MM.1S (cell line): ENCODE results near the gene PVR.

ENCODE experiments used
- DNase-seq: peaks from one replicate; pipeline ENCODE4 v3.0.0-alpha.2; 2015
- H2AFZ ChIP-seq: fragments of 300-600 bp; sonication (generic); 2 replicates; pipeline ENCODE4 v1.6.0; 2016; ENCODE audit warnings: antibody characterized with exemption, low read length
- H3F3A ChIP-seq: fragments of 300-600 bp; sonication (generic); 2 replicates; pipeline ENCODE4 v1.6.1; 2016; ENCODE audit warnings: mild to moderate bottlenecking, antibody characterized with exemption, low read length, moderate library complexity, mixed read lengths; ENCODE audit not compliant: insufficient read depth
- H3K27ac ChIP-seq: fragments of 300-600 bp; sonication (generic); 2 replicates; pipeline ENCODE4 v1.5.1; 2016; ENCODE audit warnings: mild to moderate bottlenecking, low read length
- H3K27me3 ChIP-seq: fragments of 300-600 bp; sonication (generic); replicated peaks from 2 replicates; pipeline ENCODE4 v1.6.0; 2016; ENCODE audit warnings: low read length; ENCODE audit not compliant: insufficient read depth
- H3K36me3 ChIP-seq: fragments of 300-600 bp; sonication (generic); replicated peaks from 2 replicates; pipeline ENCODE4 v1.6.1; 2016; ENCODE audit warnings: mild to moderate bottlenecking, low read length, mixed read lengths; ENCODE audit not compliant: insufficient read depth
- H3K4me1 ChIP-seq: fragments of 300-600 bp; sonication (generic); 2 replicates; pipeline ENCODE4 v1.6.1; 2016; ENCODE audit warnings: low read length, mixed read lengths
- H3K4me2 ChIP-seq: fragments of 300-600 bp; sonication (generic); 2 replicates; pipeline ENCODE4 v1.6.0; 2016; ENCODE audit warnings: low read depth, low read length
- H3K4me3 ChIP-seq: fragments of 300-600 bp; sonication (generic); 2 replicates; pipeline ENCODE4 v1.5.1; 2016; ENCODE audit warnings: low read length, mixed read lengths
- H3K79me2 ChIP-seq: fragments of 300-600 bp; sonication (generic); 2 replicates; pipeline ENCODE4 v1.6.1; 2016; ENCODE audit warnings: mixed run types, low read length, mixed read lengths
- H3K9ac ChIP-seq: fragments of 300-600 bp; sonication (generic); 2 replicates; pipeline ENCODE4 v1.6.1; 2016; ENCODE audit warnings: low read length, mixed read lengths
- H3K9me2 ChIP-seq: fragments of 300-600 bp; sonication (generic); replicated peaks from 2 replicates; pipeline ENCODE4 v1.6.1; 2016; ENCODE audit warnings: mild to moderate bottlenecking, low read length, mixed read lengths; ENCODE audit not compliant: insufficient read depth
- H3K9me3 ChIP-seq: fragments of 300-600 bp; sonication (generic); replicated peaks from 2 replicates; pipeline ENCODE4 v1.6.1; 2016; ENCODE audit warnings: mild to moderate bottlenecking, low read length, mixed read lengths; ENCODE audit not compliant: insufficient read depth
- H4K20me1 ChIP-seq: fragments of 300-600 bp; sonication (generic); 2 replicates; pipeline ENCODE4 v1.6.1; 2016; ENCODE audit warnings: mild to moderate bottlenecking, low read length, moderate library complexity, mixed read lengths; ENCODE audit not compliant: insufficient read depth
- CTCF ChIP-seq: fragments of 300-600 bp; sonication (generic); IDR thresholded peaks from 2 replicates; pipeline ENCODE4 v1.5.1; 2016; ENCODE audit warnings: antibody characterized with exemption, low read length, mixed read lengths
- EZH2 ChIP-seq: fragments of 300-600 bp; sonication (generic); optimal IDR thresholded peaks from 2 replicates; pipeline ENCODE3; 2017; ENCODE audit warnings: low read depth, mild to moderate bottlenecking, antibody characterized with exemption, low read length, mixed read lengths
- EZH2phosphoT487 ChIP-seq: fragments of 300-600 bp; sonication (generic); IDR thresholded peaks from 2 replicates; pipeline ENCODE4 v1.6.1; 2018; ENCODE audit warnings: antibody characterized with exemption, low read length

PVR gene

GRCh38 chr19:44672226-44672625 lies 28.5 kb downstream of the PVR start:
- Histone ChIP-seq H3K9me3 (no peaks in the 10 kb centered on the region), H3K4me3 (no peak overlapping the region), H3K36me3 (no peaks in the 10 kb centered on the region), H3K27ac (no peak overlapping the region), H3K27me3 (no peaks in the 10 kb centered on the region), H3K4me2 (no peak overlapping the region), H3K9me2 (no peaks in the 10 kb centered on the region), H3F3A (no peaks in the 10 kb centered on the region), H3K4me1 (no peaks in the 10 kb centered on the region), H3K79me2 (no peaks in the 10 kb centered on the region), H3K9ac (no peak overlapping the region), H2AFZ (no peak overlapping the region), H4K20me1 (no peaks in the 10 kb centered on the region)
- DNase-seq = no peak
- TF ChIP-seq EZH2 = no peak
- TF ChIP-seq CTCF = no peak

GRCh38 chr19:44673510-44673909 lies 29.8 kb downstream of the PVR start:
- H3K4me2 ChIP-seq = no peak overlapping the region
- no peak overlapping the region for H2AFZ ChIP-seq
- no peaks in the 10 kb centered on the region for H3K79me2 ChIP-seq
- H3K9ac ChIP-seq = no peak overlapping the region
- H3K9me2 ChIP-seq = no peaks in the 10 kb centered on the region
- H3F3A ChIP-seq = no peaks in the 10 kb centered on the region
- H3K4me1 ChIP-seq = no peaks in the 10 kb centered on the region
- no peaks in the 10 kb centered on the region for H4K20me1 ChIP-seq
- no peaks in the 10 kb centered on the region for H3K36me3 ChIP-seq
- no peaks in the 10 kb centered on the region for H3K27me3 ChIP-seq
- H3K9me3 ChIP-seq = no peaks in the 10 kb centered on the region
- no peak for DNase-seq
- H3K27ac ChIP-seq = no peak overlapping the region
- H3K4me3 ChIP-seq = no peak overlapping the region
- TF ChIP-seq EZH2 (no peak), CTCF (no peak), EZH2phosphoT487 (no peak)

- no peak overlapping the region for H3K4me3 ChIP-seq
- no peaks in the 10 kb centered on the region for H3K79me2 ChIP-seq
- DNase-seq = no peak
Observed at GRCh38 chr19:44675521-44675920, 31.8 kb downstream of the PVR start.

GRCh38 chr19:44677019-44677811 lies 33.5 kb downstream of the PVR start:
- Histone ChIP-seq H2AFZ (no peak overlapping the region), H3K79me2 (no peaks in the 10 kb centered on the region), H3F3A (no peaks in the 10 kb centered on the region), H3K36me3 (no peaks in the 10 kb centered on the region), H3K27me3 (no peaks in the 10 kb centered on the region), H3K9me3 (no peaks in the 10 kb centered on the region), H3K4me1 (no peaks in the 10 kb centered on the region), H3K4me3 (no peak overlapping the region), H3K9me2 (no peaks in the 10 kb centered on the region), H3K27ac (no peak overlapping the region), H3K9ac (no peak overlapping the region), H4K20me1 (no peaks in the 10 kb centered on the region), H3K4me2 (no peak overlapping the region)
- DNase-seq = no peak
- no peak for TF ChIP-seq EZH2phosphoT487
- TF ChIP-seq CTCF = no peak
- TF ChIP-seq EZH2 = no peak

More at GRCh38 chr19:44675521-44675920, 31.8 kb downstream of the PVR start:
- no peak for TF ChIP-seq EZH2
- no peak for TF ChIP-seq EZH2phosphoT487
- H2AFZ ChIP-seq = no peak overlapping the region
- H3K9ac ChIP-seq = no peak overlapping the region
- H3K9me3 ChIP-seq = no peaks in the 10 kb centered on the region
- H4K20me1 ChIP-seq = no peaks in the 10 kb centered on the region
- no peak overlapping the region for H3K27ac ChIP-seq
- no peaks in the 10 kb centered on the region for H3K36me3 ChIP-seq
- H3K4me1 ChIP-seq = no peaks in the 10 kb centered on the region
- H3K9me2 ChIP-seq = no peaks in the 10 kb centered on the region
- H3K4me2 ChIP-seq = no peak overlapping the region
- H3F3A ChIP-seq = no peaks in the 10 kb centered on the region
- no peaks in the 10 kb centered on the region for H3K27me3 ChIP-seq
